HG03175 (cell line): ENCODE results near the gene BLM.
"Not testable (repeated sequence)": the region's sequence is repeated elsewhere in the genome, so short reads cannot be mapped to it uniquely, and the experiment has no call there.

Experiments used
- ATAC-seq: cut with Tn5 transposase; IDR thresholded peaks from one replicate; pipeline ENCODE4 v1.9.1; 2021; ENCODE audit warnings: mild to moderate bottlenecking, moderate library complexity; ENCODE audit not compliant: unreplicated experiment

BLM gene

DNA sequence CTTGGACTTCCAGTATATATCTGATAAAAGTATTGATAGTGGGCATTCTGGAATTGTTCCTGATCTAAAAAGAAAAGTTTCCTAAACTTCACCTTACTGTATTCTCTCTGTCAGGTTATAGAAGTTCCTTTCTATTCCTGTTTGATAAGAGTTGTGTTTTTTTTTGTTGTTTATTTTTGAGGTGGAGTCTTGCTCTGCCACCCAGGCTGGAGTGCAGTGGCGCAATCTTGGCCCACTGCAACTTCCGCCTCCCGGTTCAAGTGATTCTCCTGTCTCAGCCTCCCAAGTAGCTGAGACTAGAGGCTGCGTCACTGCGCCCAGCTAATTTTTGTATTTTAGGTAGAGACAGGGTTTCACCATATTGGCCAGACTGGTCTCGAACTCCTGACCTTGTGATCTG is 13.1 kb downstream of the BLM start:
- ATAC-seq, result no peak

GRCh38 chr15:90735923-90736322 is 18.8 kb downstream of the BLM start:
- no peak for ATAC-seq

GRCh38 chr15:90740545-90740944 is 23.4 kb downstream of the BLM start:
- ATAC-seq, result not testable (repeated sequence)

GRCh38 chr15:90742087-90742486 is 24.9 kb downstream of the BLM start:
- no peak for ATAC-seq

- ATAC-seq, result no peak
These were observed 26.3 kb downstream of the BLM start for GRCh38 chr15:90743407-90743806.

DNA sequence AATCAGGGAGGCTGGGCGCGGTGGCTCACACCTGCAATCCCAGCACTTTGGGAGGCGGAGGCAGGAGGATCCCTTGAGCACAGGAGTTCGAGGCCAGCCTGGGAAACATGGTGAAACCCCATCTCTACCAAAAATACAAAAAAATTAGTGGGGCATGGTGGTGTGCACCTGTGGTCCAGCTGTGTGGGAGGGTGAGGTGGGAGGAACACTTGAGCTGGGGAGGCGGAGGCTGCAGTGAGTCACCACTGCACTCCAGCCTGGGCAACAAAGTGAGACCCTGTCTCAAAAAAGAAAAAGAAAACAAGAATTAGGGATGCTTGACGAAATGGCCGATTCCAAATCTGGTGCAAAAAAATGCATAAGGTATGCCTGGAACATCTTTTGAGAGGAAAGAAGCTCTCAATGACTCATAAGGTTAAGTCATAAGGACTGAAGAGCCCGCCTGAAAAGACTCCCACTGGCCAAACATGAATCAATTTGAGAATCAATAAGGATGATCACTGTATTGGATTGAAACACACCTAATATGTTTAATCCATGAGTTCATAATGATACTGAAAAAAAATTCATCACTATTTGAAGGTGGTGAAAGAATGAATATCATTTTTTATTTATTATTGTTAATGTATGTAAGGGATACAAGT is 27.7 kb downstream of the BLM start:
- no peak for ATAC-seq

GRCh38 chr15:90749754-90750153 is 32.6 kb downstream of the BLM start:
- no peak for ATAC-seq

GRCh38 chr15:90750186-90750585 is 33.0 kb downstream of the BLM start:
- ATAC-seq, result no peak

DNA sequence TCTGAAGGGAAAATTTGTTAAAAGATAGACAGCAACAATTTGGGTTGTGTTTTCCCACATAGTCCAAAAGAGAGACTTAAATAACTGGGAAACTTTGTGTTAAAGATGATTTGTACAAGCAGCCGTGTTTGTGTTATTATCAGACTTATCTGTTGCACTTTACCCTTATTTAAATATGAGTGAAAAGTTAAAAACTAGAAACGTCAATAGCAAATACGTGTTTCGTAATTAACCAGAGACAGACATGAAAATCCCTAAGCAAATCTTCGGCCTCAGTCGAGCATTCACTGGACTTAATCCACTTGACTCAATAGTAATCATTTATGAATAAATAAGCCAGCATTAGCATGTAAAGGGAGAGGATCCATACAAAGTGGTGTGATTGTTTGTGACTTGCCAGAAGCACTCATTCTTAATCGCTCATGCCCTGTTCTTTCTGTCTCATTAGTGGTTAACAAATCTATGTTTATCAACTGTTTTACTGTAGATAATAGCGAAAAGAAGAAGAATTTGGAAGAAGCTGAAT is 34.2 kb downstream of the BLM start:
- no peak for ATAC-seq

DNA sequence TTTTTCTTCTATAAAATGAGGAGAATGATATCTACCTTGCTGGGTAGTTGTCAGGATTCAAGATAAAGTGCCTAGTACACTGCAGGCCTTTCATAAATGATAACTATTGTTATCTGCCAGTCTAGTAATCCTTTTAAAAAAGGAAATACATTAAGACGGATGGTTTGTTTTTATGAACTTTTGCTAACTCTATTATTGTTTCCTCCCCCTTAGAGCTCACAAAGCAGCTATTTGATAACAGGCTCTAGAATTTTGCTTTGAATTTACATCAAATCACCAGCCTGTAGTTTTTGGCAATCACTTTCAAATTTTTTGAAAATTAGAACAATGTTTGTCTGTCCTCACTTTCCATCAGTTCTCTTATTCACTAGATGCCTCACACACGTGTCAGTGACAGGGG is 39.8 kb downstream of the BLM start:
- no peak for ATAC-seq

DNA sequence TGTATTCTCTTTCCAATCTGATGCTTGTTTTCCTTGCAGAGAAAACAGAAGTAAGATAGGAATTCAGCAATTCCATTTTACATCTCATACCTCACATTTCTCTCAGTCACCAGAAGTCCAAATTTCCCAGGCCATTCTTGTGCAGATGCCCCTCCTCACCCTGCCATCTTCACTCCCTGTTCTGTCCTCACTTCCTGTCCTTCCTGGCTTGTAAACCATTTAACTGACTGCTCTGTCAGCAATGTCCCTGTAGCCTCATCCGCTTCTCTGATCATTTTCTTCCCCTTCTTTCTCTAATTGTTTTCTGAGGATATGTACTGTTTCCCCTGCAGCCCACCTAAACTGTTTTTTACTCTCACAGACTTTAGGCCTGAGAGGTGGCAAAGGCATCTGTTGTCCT is 40.3 kb downstream of the BLM start:
- ATAC-seq, result no peak

DNA sequence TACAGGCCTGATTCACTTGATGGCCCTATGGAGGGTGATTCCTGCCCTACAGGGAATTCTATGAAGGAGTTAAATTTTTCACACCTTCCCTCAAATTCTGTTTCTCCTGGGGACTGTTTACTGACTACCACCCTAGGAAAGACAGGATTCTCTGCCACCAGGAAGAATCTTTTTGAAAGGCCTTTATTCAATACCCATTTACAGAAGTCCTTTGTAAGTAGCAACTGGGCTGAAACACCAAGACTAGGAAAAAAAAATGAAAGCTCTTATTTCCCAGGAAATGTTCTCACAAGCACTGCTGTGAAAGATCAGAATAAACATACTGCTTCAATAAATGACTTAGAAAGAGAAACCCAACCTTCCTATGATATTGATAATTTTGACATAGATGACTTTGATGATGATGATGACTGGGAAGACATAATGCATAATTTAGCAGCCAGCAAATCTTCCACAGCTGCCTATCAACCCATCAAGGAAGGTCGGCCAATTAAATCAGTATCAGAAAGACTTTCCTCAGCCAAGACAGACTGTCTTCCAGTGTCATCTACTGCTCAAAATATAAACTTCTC is 43.6 kb downstream of the BLM start:
- no peak for ATAC-seq

- ATAC-seq, result no peak
These were observed 44.5 kb downstream of the BLM start for GRCh38 chr15:90761629-90762028.

DNA sequence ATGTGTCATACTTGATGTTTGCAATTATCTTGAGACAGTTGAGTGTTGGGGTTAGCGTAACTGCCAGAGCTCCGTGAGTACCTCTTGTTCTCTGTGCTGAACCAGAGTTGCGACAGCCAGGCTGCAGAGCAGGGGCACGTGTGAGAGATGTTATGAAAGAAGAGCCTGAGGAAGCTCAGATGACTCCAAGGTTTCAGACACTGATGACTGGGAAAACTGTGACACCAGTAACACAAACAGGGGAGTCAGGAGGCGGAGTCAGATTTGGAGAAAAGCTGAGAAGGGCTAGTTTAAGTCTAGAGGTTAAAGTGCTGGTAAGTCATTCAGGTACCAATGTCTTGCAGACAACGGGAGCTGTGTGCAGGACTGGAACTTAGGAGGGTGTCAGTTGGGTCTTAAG is 45.0 kb downstream of the BLM start:
- no peak for ATAC-seq

DNA sequence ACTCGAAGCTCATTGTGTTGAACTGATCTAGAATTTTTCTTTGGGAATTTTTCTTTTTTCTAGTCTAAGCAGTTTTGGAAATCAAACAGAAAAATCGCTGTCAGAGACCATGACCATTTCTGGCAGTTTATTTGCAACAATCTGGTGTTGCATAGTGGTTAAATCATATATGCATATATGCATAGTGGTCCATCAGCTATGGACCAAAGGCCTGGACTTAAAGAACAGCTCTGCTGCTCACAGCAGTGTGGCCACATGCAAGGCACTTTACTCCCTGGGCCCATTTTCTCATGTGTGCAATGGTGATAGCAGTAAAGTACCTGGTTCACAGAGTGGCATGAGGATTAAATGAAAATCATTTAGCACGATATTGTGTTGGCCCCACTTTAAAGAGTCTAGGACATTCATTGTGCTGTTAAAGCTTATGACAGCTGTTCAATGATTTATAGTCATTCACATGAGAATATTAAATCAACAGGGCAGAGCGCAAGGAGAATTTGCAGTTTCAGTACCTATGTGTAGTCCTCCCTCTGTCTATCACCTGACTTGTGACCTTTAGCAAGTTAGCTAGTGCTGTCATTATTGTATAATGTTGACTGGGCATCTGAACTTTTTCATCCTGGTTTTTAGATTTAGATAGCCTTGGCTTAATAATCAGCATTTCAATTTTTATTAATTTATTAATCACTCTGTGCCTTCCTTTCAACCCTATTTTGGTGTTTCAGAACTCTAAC is 46.4 kb downstream of the BLM start:
- ATAC-seq, result no peak

GRCh38 chr15:90765531-90765930 is 48.4 kb downstream of the BLM start:
- no peak for ATAC-seq

DNA sequence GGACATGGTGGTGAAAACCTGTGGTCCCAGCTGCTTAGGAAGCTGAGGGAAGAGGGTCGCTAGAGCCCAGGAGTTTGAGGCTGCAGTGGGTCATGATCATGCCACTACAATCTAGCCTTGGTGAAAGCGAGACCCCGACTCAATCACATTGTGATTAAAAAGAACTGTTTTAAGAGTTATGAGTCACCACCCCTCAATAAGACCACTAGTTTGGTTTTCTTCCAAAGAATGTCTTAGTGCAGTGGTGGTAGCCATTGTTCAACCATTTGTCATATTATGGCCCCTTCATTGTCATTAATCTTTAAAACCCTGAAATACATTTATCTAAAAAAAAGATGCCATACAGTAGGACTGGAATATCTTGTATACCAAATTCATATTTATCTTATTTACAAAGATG is 48.8 kb downstream of the BLM start:
- no peak for ATAC-seq

GRCh38 chr15:90769375-90769774 is 52.2 kb downstream of the BLM start:
- no peak for ATAC-seq

DNA sequence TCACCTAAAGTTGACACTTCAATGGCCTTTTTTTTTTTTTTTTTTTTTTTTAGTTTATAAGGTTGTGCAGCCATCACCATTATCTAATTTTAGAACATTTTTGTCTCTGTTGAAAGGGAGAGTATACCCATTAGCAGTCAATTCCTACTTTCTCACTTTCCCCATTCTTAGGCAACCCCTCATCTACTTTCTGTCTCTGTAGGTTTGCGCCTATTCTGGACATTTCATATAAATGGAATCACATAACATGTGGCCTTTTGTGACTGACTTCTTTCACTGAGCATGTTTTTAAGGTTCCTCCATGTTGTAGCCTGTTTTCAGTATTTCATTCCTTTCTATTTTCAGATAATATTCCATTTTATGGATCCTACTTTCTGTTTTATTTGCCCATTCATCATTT is 56.3 kb downstream of the BLM start:
- ATAC-seq, result no peak

DNA sequence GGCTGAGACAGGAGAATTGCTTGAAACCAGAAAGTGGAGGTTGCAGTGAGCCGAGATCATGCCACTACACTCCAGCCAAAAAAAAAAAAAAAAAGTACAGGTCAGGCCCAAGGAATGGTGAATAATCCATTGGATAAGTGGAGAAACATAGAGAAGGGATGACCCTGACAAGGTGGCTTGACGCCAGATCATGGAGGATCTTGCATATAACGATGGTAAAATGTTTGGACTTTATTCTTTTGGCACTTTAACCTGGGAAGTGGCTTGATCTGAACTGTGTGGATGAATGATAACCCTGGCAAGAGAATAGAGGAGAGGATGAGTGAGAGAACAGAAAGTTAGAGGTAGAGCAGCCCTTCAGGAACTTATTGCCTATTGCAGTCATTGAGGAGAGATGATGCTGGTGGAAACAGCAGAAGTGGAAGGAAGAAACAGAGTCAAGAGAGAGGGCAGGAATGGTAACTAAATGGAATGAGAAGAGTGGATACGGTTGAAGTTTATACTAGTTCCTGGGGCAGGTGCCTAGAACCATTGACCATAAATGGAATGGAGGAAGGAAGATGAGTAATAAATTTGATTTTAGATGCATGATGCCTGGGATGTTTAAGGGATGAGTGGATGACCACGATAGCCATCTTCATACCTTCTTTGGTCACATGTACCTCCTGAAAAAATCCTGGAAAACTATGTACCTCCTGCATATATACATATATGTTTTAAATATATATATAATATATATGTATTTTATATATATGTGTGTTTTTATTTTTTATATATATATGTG is 57.8 kb downstream of the BLM start:
- ATAC-seq, result no peak

- ATAC-seq, result no peak
These were observed 63.8 kb downstream of the BLM start for GRCh38 chr15:90780916-90781315.
